Parathyroid adenoma (tissue), 2 donors: Measurements from ENCODE around the gene CD69.

ENCODE experiments used
- H2AFZ ChIP-seq: fragments of 300-600 bp; sonication (generic); one replicate; pipeline ENCODE4 v1.7.0; 2017; ENCODE audit warnings: antibody characterized with exemption, mild to moderate bottlenecking
- H3K27ac ChIP-seq: fragments of 300-600 bp; sonication (generic); one replicate; pipeline ENCODE4 v1.7.0; 2017
- H3K27me3 ChIP-seq: fragments of 300-600 bp; sonication (generic); one replicate; pipeline ENCODE4 v1.7.0; 2017; ENCODE audit warnings: low read length; ENCODE audit not compliant: control insufficient read depth, insufficient read depth
- H3K36me3 ChIP-seq: fragments of 300-600 bp; sonication (generic); one replicate; pipeline ENCODE4 v1.7.0; 2017; ENCODE audit warnings: low read length; ENCODE audit not compliant: control insufficient read depth, insufficient read depth
- H3K4me1 ChIP-seq: fragments of 300-600 bp; sonication (generic); one replicate; pipeline ENCODE4 v1.7.0; 2017; ENCODE audit warnings: control low read depth
- H3K4me2 ChIP-seq: fragments of 300-600 bp; sonication (generic); one replicate; pipeline ENCODE4 v1.7.0; 2017; ENCODE audit warnings: low read length
- H3K4me3 ChIP-seq: fragments of 300-600 bp; sonication (generic); one replicate; pipeline ENCODE4 v1.7.0; 2017; ENCODE audit warnings: low read depth, low read length
- H3K79me2 ChIP-seq: fragments of 300-600 bp; sonication (generic); one replicate; pipeline ENCODE4 v1.7.0; 2017; ENCODE audit warnings: control low read depth
- H3K9ac ChIP-seq: fragments of 300-600 bp; sonication (generic); one replicate; pipeline ENCODE4 v1.7.0; 2017; ENCODE audit warnings: mild to moderate bottlenecking
- H3K9me3 ChIP-seq: fragments of 300-600 bp; sonication (generic); one replicate; pipeline ENCODE4 v1.7.0; 2017; ENCODE audit warnings: low read length; ENCODE audit not compliant: control insufficient read depth
- TF ChIP-seq, protein P1 (sequence below): fragments of 300-600 bp; sonication (generic); IDR thresholded peaks from one replicate; pipeline ENCODE4 v1.7.0; 2017; ENCODE audit warnings: antibody characterized with exemption, mild to moderate bottlenecking
- donor health status: primary hyperparathyroidism.

The CD69 gene

DNA sequence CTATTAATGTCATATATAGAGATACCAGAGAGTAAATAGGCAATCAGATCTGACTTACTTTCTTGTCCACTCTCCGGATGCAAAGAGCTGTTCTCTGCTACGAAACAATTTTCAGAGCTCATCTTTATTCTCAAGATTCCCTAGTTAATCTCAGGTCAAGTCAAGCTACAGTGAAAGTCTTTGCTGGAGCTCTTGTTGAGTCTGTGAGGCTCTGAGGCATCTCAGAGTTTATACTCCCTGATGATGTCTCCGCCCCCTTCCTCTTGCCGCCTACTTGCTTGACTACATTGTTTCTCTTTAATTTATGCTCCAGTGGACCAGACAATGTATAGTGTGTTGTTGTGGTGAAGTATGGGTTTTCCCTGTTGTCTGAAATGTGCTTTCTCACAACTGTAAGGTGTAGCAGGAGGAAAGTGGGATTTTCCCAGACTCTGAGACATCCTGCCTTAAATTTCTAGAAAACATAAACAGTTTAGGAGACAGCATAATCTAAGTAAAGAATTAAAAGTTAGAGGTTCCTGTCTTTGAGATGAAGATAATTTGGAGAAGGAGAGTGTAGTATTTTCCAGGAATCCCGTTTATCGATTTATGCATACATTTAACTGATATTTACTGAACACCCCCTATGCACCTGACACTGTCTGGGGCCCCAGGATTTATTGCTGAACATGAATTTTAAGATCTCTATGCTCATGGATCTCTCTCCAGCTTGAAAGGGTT, at the start of gene CD69:
CD69 (minus strand) TSS at position 203 of the 720 bp plus-strand sequence; CDS start at position 122, 81 bp downstream.
- no peak within 1 kb of the TSS for H3K9ac ChIP-seq

DNA sequence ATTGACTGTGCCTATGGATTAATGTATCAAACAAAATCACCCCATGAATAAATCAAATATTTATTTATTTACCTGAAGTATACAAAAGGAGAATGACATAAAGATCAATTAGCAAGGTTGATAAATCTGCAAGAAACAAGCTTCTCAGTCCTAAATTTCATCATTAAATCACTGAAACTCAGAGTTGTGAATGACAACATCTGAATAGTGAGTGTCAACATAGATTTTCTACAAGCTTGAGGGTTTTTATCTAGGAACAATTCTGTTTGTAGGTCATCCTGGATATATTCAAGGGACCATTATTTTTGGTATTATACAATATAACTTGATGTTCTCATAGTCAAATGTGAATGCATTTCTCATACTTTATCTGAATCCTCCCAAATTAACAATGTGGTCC, 49.2 kb upstream of the CD69 start:
- H3K27ac ChIP-seq = no peak overlapping the region
- no peak overlapping the region for H2AFZ ChIP-seq
- TF ChIP-seq, protein P1, sequence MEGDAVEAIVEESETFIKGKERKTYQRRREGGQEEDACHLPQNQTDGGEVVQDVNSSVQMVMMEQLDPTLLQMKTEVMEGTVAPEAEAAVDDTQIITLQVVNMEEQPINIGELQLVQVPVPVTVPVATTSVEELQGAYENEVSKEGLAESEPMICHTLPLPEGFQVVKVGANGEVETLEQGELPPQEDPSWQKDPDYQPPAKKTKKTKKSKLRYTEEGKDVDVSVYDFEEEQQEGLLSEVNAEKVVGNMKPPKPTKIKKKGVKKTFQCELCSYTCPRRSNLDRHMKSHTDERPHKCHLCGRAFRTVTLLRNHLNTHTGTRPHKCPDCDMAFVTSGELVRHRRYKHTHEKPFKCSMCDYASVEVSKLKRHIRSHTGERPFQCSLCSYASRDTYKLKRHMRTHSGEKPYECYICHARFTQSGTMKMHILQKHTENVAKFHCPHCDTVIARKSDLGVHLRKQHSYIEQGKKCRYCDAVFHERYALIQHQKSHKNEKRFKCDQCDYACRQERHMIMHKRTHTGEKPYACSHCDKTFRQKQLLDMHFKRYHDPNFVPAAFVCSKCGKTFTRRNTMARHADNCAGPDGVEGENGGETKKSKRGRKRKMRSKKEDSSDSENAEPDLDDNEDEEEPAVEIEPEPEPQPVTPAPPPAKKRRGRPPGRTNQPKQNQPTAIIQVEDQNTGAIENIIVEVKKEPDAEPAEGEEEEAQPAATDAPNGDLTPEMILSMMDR = no peak
- H3K9me3 ChIP-seq = no peaks in the 10 kb centered on the region
- no peak overlapping the region for H3K4me2 ChIP-seq
- H3K4me1 ChIP-seq = no peaks in the 10 kb centered on the region
- no peaks in the 10 kb centered on the region for H3K27me3 ChIP-seq
- no peaks in the 10 kb centered on the region for H3K36me3 ChIP-seq
- no peak overlapping the region for H3K4me3 ChIP-seq
- no peak overlapping the region for H3K9ac ChIP-seq
- H3K79me2 ChIP-seq = no peaks in the 10 kb centered on the region

More for the DNA sequence above, at the start of gene CD69:
- no peaks in the 10 kb centered on the region for H3K9me3 ChIP-seq
- H3K27ac ChIP-seq = no peak within 1 kb of the TSS
- no peaks in the 10 kb centered on the region for H3K79me2 ChIP-seq
- H3K27me3 ChIP-seq = no peaks in the 10 kb centered on the region
- H3K4me3 ChIP-seq = no peak within 1 kb of the TSS
- no peaks in the 10 kb centered on the region for H3K4me1 ChIP-seq
- no peak within 1 kb of the TSS for H2AFZ ChIP-seq
- H3K36me3 ChIP-seq = no peaks in the 10 kb centered on the region
- no peak within 1 kb of the TSS for H3K4me2 ChIP-seq
- TF ChIP-seq, protein P1 = no peak

DNA sequence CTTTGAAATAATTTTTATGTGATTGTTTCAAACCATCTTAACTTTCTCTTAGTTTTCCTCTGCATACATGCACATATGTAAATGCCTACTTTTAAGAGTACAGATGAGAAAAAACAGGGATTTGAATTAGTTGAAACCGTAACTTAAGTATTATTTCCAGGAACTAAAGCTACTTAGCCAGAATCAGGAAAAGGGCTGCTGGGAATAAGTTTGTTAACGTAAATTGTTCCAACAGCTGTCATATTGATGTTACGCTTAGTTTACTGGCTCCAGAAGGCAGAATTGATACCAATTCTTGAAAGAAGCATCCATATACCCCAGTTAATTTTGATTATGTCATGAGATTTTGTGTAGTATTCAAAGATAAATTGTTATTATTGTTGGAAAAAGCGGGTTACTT, 48.6 kb upstream of the CD69 start:
- no peaks in the 10 kb centered on the region for H3K4me1 ChIP-seq

GRCh38 chr12:9808504-9808903, 47.8 kb upstream of the CD69 start:
- Histone ChIP-seq H2AFZ (no peak overlapping the region), H3K27me3 (no peaks in the 10 kb centered on the region), H3K9ac (no peak overlapping the region), H3K4me1 (no peaks in the 10 kb centered on the region), H3K27ac (no peak overlapping the region), H3K9me3 (no peaks in the 10 kb centered on the region), H3K4me2 (no peak overlapping the region), H3K4me3 (no peak overlapping the region), H3K79me2 (no peaks in the 10 kb centered on the region), H3K36me3 (no peaks in the 10 kb centered on the region)
- TF ChIP-seq, protein P1 = no peak

More for the DNA sequence above, 48.6 kb upstream of the CD69 start:
- Histone ChIP-seq H3K4me3 (no peak overlapping the region), H3K27ac (no peak overlapping the region), H3K9me3 (no peaks in the 10 kb centered on the region), H3K4me2 (no peak overlapping the region), H2AFZ (no peak overlapping the region), H3K9ac (no peak overlapping the region), H3K79me2 (no peaks in the 10 kb centered on the region), H3K36me3 (no peaks in the 10 kb centered on the region), H3K27me3 (no peaks in the 10 kb centered on the region)
- TF ChIP-seq, protein P1 = no peak

GRCh38 chr12:9806714-9807113, 46.0 kb upstream of the CD69 start:
- Histone ChIP-seq H3K4me2 (no peak overlapping the region), H3K9ac (no peak overlapping the region), H3K36me3 (no peaks in the 10 kb centered on the region), H3K9me3 (no peaks in the 10 kb centered on the region), H3K27me3 (no peaks in the 10 kb centered on the region), H3K27ac (no peak overlapping the region), H3K4me1 (no peaks in the 10 kb centered on the region), H2AFZ (no peak overlapping the region), H3K79me2 (no peaks in the 10 kb centered on the region), H3K4me3 (no peak overlapping the region)
- TF ChIP-seq, protein P1 = no peak
